ENCODE data around the gene NUB1.

DNA sequence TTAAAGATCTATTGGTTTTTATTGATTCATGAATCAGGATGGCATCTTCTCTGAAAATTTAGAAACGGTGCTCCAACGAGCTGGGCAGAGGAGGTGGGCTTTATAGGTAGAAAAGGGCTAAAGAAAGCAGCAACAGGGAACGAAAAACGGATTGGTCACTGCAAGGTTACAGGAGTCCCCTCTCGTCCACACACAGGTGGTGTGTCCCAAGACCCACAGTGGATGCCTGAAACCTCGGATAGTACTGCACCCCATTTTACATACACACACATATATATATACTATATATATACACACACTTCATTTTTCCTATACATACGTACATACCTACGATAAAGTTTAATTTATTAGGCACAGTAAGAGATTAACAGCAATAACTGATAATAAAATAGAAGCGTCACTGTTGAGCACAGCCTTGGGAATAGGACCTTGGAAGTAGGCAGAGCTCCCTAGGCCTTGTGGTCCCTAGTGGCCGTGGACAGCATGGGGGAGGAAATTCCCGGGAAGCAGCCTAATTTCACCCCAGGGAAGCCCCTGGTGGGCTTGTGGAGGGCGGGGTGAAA, 737 bp upstream of the NUB1 start:
- TF ChIP-seq, protein P1, sequence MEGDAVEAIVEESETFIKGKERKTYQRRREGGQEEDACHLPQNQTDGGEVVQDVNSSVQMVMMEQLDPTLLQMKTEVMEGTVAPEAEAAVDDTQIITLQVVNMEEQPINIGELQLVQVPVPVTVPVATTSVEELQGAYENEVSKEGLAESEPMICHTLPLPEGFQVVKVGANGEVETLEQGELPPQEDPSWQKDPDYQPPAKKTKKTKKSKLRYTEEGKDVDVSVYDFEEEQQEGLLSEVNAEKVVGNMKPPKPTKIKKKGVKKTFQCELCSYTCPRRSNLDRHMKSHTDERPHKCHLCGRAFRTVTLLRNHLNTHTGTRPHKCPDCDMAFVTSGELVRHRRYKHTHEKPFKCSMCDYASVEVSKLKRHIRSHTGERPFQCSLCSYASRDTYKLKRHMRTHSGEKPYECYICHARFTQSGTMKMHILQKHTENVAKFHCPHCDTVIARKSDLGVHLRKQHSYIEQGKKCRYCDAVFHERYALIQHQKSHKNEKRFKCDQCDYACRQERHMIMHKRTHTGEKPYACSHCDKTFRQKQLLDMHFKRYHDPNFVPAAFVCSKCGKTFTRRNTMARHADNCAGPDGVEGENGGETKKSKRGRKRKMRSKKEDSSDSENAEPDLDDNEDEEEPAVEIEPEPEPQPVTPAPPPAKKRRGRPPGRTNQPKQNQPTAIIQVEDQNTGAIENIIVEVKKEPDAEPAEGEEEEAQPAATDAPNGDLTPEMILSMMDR (IDR thresholded peaks at IDR 0.05): no peak
- TF ChIP-seq EZH2 (IDR thresholded peaks at IDR 0.05) (no peak), EZH2phosphoT487 (IDR thresholded peaks at IDR 0.05) (no peak)
